ENCODE results near the gene SUOX. TPM values are rescaled to one million over a fixed set of nuclear protein-coding genes. Genes with fewer than 3 reads are reported as not detected.

Gene SUOX
- total RNA-seq, 1 experiment from 2014 or later: 18.0 TPM

DNA sequence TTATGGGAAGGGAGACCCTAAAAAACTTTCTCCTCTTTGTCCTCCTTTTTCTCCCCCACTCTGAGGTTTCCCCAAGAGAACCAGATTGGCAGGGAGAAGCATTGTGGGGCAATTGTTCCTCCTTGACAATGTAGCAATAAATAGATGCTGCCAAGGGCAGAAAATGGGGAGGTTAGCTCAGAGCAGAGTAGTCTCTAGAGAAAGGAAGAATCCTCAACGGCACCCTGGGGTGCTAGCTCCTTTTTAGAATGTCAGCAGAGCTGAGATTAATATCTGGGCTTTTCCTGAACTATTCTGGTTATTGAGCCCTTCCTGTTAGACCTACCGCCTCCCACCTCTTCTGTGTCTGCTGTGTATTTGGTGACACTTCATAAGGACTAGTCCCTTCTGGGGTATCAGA, 40.1 kb downstream of the SUOX start:
- ChIA-PET CTCF (interaction anchor here (0.7 kb wide), 1 partner anchor 10 kb away, joined by 4 read pairs; no protein-coding TSS in a partner anchor), POLR2A (ENCODE audit: unreplicated experiment) (no interaction called here)
- Histone ChIP-seq H3K4me2 (ENCODE audit: low read length) (no peak overlapping the region), H4K20me1 (ENCODE audit: low read length) (0 out of 2 replicates have a peak, but pooled peaks cover 1% of the 10 kb centered on the region), H3K27me3 (ENCODE audit: low read length) (no peaks in the 10 kb centered on the region), H2AFZ (ENCODE audit: low read length) (no peak overlapping the region), H3K4me1 (ENCODE audit: insufficient read depth, low read length) (peaks cover 12% of the 10 kb centered on the region), H3K9me2 (replicated peaks; ENCODE audit: low read length) (no peaks in the 10 kb centered on the region), H3K36me3 (ENCODE audit: low read depth, low read length) (no peaks in the 10 kb centered on the region), H3K27ac (ENCODE audit: low read length) (no peak overlapping the region), H3K9me3 (ENCODE audit: low read length) (no peaks in the 10 kb centered on the region), H3K4me3 (ENCODE audit: low read length) (no peak overlapping the region), H3K9ac (ENCODE audit: low read length) (no peak overlapping the region), H3F3A (ENCODE audit: low read length, unreplicated experiment) (no peaks in the 10 kb centered on the region), H3K79me2 (ENCODE audit: low read length) (peaks cover 5% of the 10 kb centered on the region)
- intact Hi-C loops (cut with micrococcal nuclease): no loop called here
- no peak for TF ChIP-seq EZH2 (IDR thresholded peaks at IDR 0.05; ENCODE audit: low read length, unreplicated experiment)
- TF ChIP-seq EZH2phosphoT487 (IDR thresholded peaks at IDR 0.05; ENCODE audit: borderline replicate concordance, low read length): no peak
- TF ChIP-seq, protein P1, sequence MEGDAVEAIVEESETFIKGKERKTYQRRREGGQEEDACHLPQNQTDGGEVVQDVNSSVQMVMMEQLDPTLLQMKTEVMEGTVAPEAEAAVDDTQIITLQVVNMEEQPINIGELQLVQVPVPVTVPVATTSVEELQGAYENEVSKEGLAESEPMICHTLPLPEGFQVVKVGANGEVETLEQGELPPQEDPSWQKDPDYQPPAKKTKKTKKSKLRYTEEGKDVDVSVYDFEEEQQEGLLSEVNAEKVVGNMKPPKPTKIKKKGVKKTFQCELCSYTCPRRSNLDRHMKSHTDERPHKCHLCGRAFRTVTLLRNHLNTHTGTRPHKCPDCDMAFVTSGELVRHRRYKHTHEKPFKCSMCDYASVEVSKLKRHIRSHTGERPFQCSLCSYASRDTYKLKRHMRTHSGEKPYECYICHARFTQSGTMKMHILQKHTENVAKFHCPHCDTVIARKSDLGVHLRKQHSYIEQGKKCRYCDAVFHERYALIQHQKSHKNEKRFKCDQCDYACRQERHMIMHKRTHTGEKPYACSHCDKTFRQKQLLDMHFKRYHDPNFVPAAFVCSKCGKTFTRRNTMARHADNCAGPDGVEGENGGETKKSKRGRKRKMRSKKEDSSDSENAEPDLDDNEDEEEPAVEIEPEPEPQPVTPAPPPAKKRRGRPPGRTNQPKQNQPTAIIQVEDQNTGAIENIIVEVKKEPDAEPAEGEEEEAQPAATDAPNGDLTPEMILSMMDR (conservative IDR thresholded peaks at IDR 0.05; ENCODE audit: low read depth, low read length): no peak
- ATAC-seq: no peak
- no TSS peak for BruUV-seq (replicated peaks)
- no peak for DNase-seq

DNA sequence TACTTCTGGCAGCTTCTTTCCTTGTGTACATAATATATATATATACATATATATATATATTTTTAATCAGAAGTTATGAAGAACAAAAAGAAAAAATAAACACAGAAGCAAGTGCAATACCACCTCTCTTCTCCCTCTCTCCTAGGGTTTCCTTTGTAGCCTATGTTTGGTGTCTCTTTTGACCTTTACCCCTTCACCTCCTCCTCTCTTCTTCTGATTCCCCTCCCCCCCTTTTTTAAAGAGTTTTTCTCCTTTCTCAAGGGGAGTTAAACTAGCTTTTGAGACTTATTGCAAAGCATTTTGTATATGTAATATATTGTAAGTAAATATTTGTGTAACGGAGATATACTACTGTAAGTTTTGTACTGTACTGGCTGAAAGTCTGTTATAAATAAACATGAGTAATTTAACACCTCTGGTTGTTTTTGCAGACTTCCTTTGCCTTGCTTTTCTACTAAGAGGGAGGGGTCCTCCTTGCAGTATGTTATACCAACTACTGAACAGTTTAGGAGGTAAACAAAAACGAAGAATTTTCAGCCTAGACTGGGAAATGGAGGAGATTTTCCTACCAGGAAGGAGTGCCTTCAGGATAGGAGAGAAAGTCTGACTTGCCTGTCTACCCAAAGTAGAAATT, 41.1 kb downstream of the SUOX start:
- BruUV-seq (replicated peaks): no TSS peak
- intact Hi-C loops (cut with micrococcal nuclease): no loop called here

More for the DNA sequence above, 41.1 kb downstream of the SUOX start:
- Histone ChIP-seq H3K79me2 (ENCODE audit: low read length) (peaks cover 14% of the 10 kb centered on the region), H3K27ac (ENCODE audit: low read length) (no peak overlapping the region), H2AFZ (ENCODE audit: low read length) (no peak overlapping the region), H4K20me1 (ENCODE audit: low read length) (peaks cover 11% of the 10 kb centered on the region), H3F3A (ENCODE audit: low read length, unreplicated experiment) (no peaks in the 10 kb centered on the region), H3K4me3 (ENCODE audit: low read length) (no peak overlapping the region), H3K4me1 (ENCODE audit: insufficient read depth, low read length) (peaks cover 13% of the 10 kb centered on the region), H3K36me3 (ENCODE audit: low read depth, low read length) (peaks cover 7% of the 10 kb centered on the region), H3K9ac (ENCODE audit: low read length) (no peak overlapping the region), H3K9me2 (replicated peaks; ENCODE audit: low read length) (no peaks in the 10 kb centered on the region), H3K27me3 (ENCODE audit: low read length) (no peaks in the 10 kb centered on the region), H3K9me3 (ENCODE audit: low read length) (no peaks in the 10 kb centered on the region), H3K4me2 (ENCODE audit: low read length) (no peak overlapping the region)
- DNase-seq (no peak), ATAC-seq (no peak)
- TF ChIP-seq EZH2 (IDR thresholded peaks at IDR 0.05; ENCODE audit: low read length, unreplicated experiment): no peak
- TF ChIP-seq, protein P1 (conservative IDR thresholded peaks at IDR 0.05; ENCODE audit: low read depth, low read length): no peak
- no peak for TF ChIP-seq EZH2phosphoT487 (IDR thresholded peaks at IDR 0.05; ENCODE audit: borderline replicate concordance, low read length)
- POLR2A ChIA-PET (ENCODE audit: unreplicated experiment): no interaction called here
- CTCF ChIA-PET: no interaction called here
